ENCODE results near the gene UNC80.

- TF ChIP-seq POLR2A (IDR thresholded peaks at IDR 0.05; ENCODE audit: low read depth), result no peak
- TF ChIP-seq CTCF (IDR thresholded peaks at IDR 0.05), result no peak
Measured at GRCh38 chr2:209791151-209791550, 19.5 kb downstream of the UNC80 start.
